Measurements from ENCODE around the gene KLHL10. TPM values are rescaled to one million over a fixed set of nuclear protein-coding genes. Genes with fewer than 3 reads are reported as not detected.

KLHL10 gene
- total and polyA plus RNA-seq, 2 of the 13 experiments (the other 11 are each of a cell fraction or from before 2014, with no cell fraction given) = 0.04 to 0.08 TPM

- TF ChIP-seq KLF13 (CRISPR knock-in tag; IDR thresholded peaks at IDR 0.05) (no peak), MXI1 (IDR thresholded peaks at IDR 0.05; ENCODE audit: borderline replicate concordance, low read depth, low read length) (peak; percentile 90; the same call in 2 of the 3 replicates), RNF219 (CRISPR knock-in tag; IDR thresholded peaks at IDR 0.05) (0 out of 2 replicates have a peak, but pooled peaks have one; percentile 83), ZNF225 (CRISPR knock-in tag; IDR thresholded peaks at IDR 0.05) (peak; percentile 30; the same call in 1 of the 2 replicates), NCOA1 (CRISPR knock-in tag; IDR thresholded peaks at IDR 0.05) (0 out of 2 replicates have a peak, but pooled peaks have one; percentile 56), ATF7-NPFF (CRISPR knock-in tag; IDR thresholded peaks at IDR 0.05; ENCODE audit: low read depth) (peak; percentile 13; the same call in 1 of the 2 replicates), UBTF (CRISPR knock-in tag; IDR thresholded peaks at IDR 0.05) (peak; percentile 92), THAP9 (CRISPR knock-in tag; IDR thresholded peaks at IDR 0.05; ENCODE audit: borderline replicate concordance) (peak; percentile 73; the same call in 1 of the 2 replicates), ZNF33A (CRISPR knock-in tag; IDR thresholded peaks at IDR 0.05; ENCODE audit: borderline replicate concordance) (no peak), CENPT (CRISPR knock-in tag; IDR thresholded peaks at IDR 0.05; ENCODE audit: low read depth) (no peak; the same call in 1 of the 2 replicates), STAG1 (CRISPR knock-in tag; IDR thresholded peaks at IDR 0.05) (peak; percentile 27), GRHL1 (CRISPR knock-in tag; conservative IDR thresholded peaks at IDR 0.05) (no peak), MIER2 (CRISPR knock-in tag; IDR thresholded peaks at IDR 0.05) (no peak), ZNF589 (CRISPR knock-in tag; conservative IDR thresholded peaks at IDR 0.05) (no peak; the same call in 1 of the 2 replicates), ZNF75D (CRISPR knock-in tag; IDR thresholded peaks at IDR 0.05; ENCODE audit: borderline replicate concordance) (peak; percentile 41; the same call in 1 of the 2 replicates), CC2D1A (CRISPR knock-in tag; IDR thresholded peaks at IDR 0.05) (no peak)
- TF ChIP-seq, protein P1, sequence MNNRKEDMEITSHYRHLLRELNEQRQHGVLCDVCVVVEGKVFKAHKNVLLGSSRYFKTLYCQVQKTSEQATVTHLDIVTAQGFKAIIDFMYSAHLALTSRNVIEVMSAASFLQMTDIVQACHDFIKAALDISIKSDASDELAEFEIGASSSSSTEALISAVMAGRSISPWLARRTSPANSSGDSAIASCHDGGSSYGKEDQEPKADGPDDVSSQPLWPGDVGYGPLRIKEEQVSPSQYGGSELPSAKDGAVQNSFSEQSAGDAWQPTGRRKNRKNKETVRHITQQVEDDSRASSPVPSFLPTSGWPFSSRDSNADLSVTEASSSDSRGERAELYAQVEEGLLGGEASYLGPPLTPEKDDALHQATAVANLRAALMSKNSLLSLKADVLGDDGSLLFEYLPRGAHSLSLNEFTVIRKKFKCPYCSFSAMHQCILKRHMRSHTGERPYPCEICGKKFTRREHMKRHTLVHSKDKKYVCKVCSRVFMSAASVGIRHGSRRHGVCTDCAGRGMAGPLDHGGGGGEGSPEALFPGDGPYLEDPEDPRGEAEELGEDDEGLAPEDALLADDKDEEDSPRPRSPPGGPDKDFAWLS (CRISPR knock-in tag; IDR thresholded peaks at IDR 0.05; ENCODE audit: borderline replicate concordance) = peak; percentile 64; the same call in 1 of the 2 replicates
These were observed 27.4 kb downstream of the KLHL10 start, which contains the start of gene KLHL11 (continued) for GRCh38 chr17:41864836-41865595.
